H1 (cell line): Measurements from ENCODE around the gene RXFP1. TPM values are rescaled to one million over a fixed set of nuclear protein-coding genes. Genes with fewer than 3 reads are reported as not detected.

Experiments
- ASH2L ChIP-seq: fragments of 200-600, 300-600 bp; sonication (generic); IDR thresholded peaks from one replicate; pipeline ENCODE4 v1.7.1; 2017; ENCODE audit warnings: low read length
- ATF2 ChIP-seq: IDR thresholded peaks from 2 replicates; pipeline ENCODE4 v1.6.1; 2012; ENCODE audit warnings: low read length, inconsistent platforms
- CBX8 ChIP-seq: fragments of 300-800, 300-1000 bp; sonication (generic); IDR thresholded peaks from 2 replicates; pipeline ENCODE4 v1.7.1; 2016; ENCODE audit warnings: low read depth, low read length, borderline replicate concordance
- CEBPB ChIP-seq: IDR thresholded peaks from 2 replicates; pipeline ENCODE4 v1.6.1; 2012; ENCODE audit warnings: low read depth, low read length
- CHD2 ChIP-seq: IDR thresholded peaks from 2 replicates; pipeline ENCODE4 v1.6.1; 2012; ENCODE audit warnings: low read length, improper control_type of control experiment
- E2F6 ChIP-seq: IDR thresholded peaks from 2 replicates; pipeline ENCODE4 v1.6.1; 2012; ENCODE audit warnings: inconsistent platforms
- EGR1 ChIP-seq: IDR thresholded peaks from 2 replicates; pipeline ENCODE4 v1.6.1; 2011; ENCODE audit warnings: low read depth, low read length, borderline replicate concordance
- EP300 ChIP-seq, 2 experiments: IDR thresholded peaks; 1 replicate in 1 of 2; 2 replicates in 1 of 2; pipeline ENCODE4 v1.6.1; 2011 to 2012; ENCODE audit warnings: low read depth in 2 of 2, low read length in 2 of 2, mild to moderate bottlenecking in 2 of 2, borderline replicate concordance in 1 of 2, inconsistent platforms in 1 of 2, moderate library complexity in 1 of 2
- JUND ChIP-seq: IDR thresholded peaks from 2 replicates; pipeline ENCODE4 v1.6.1; 2011; ENCODE audit warnings: mild to moderate bottlenecking, improper control_type of control experiment, low read length
- KDM1A ChIP-seq: fragments of 200-600, 300-600 bp; sonication (generic); IDR thresholded peaks from 2 replicates; pipeline ENCODE4 v1.7.1; 2016; ENCODE audit warnings: mild to moderate bottlenecking, low read length, borderline replicate concordance
- MAFK ChIP-seq: IDR thresholded peaks from 2 replicates; pipeline ENCODE4 v1.6.1; 2012; ENCODE audit warnings: low read depth, mild to moderate bottlenecking, improper control_type of control experiment, low read length
- POLR2AphosphoS5 ChIP-seq: IDR thresholded peaks from 2 replicates; pipeline ENCODE4 v1.6.1; 2011; ENCODE audit warnings: low read depth, low read length
- POU5F1 ChIP-seq: IDR thresholded peaks from 2 replicates; pipeline ENCODE4 v1.6.1; 2011; ENCODE audit warnings: low read depth, mild to moderate bottlenecking, low read length, moderate library complexity
- RNF2 ChIP-seq: fragments of 200-900, 300-1000 bp; sonication (generic); IDR thresholded peaks from 2 replicates; pipeline ENCODE4 v1.7.1; 2016; ENCODE audit warnings: borderline replicate concordance, low read depth, mild to moderate bottlenecking, antibody characterized with exemption, low read length; ENCODE audit not compliant: poor library complexity, severe bottlenecking; ENCODE audit errors: missing control alignments
- RXRA ChIP-seq: IDR thresholded peaks from 2 replicates; pipeline ENCODE4 v1.6.1; 2011; ENCODE audit warnings: low read depth, mild to moderate bottlenecking, low read length, moderate library complexity; ENCODE audit not compliant: insufficient read depth
- SIN3A ChIP-seq, 2 experiments: IDR thresholded peaks in 1 of 2; conservative IDR thresholded peaks in 1 of 2; 2 replicates each; pipeline ENCODE4 v1.6.1; 2011 to 2012; ENCODE audit warnings: low read length in 2 of 2, improper control_type of control experiment in 1 of 2, low read depth in 1 of 2, mild to moderate bottlenecking in 1 of 2
- SP4 ChIP-seq: IDR thresholded peaks from 2 replicates; pipeline ENCODE4 v1.6.1; 2012; ENCODE audit warnings: low read length, inconsistent platforms
- SUZ12 ChIP-seq: fragments of 200-600 bp; sonication (generic); IDR thresholded peaks from 2 replicates; pipeline ENCODE4 v1.6.1; 2012; ENCODE audit warnings: mild to moderate bottlenecking, inconsistent platforms, low read length, moderate library complexity, mixed read lengths
- TAF1 ChIP-seq: IDR thresholded peaks from 2 replicates; pipeline ENCODE4 v1.6.1; 2011; ENCODE audit warnings: mild to moderate bottlenecking, low read depth, low read length
- TCF12 ChIP-seq: IDR thresholded peaks from 2 replicates; pipeline ENCODE4 v1.6.1; 2011; ENCODE audit warnings: low read depth, mild to moderate bottlenecking, low read length
- TEAD4 ChIP-seq: IDR thresholded peaks from 2 replicates; pipeline ENCODE4 v1.6.1; 2012; ENCODE audit warnings: low read depth, low read length, inconsistent platforms, mixed read lengths
- ZNF274 ChIP-seq: IDR thresholded peaks from 2 replicates; pipeline ENCODE4 v1.7.0; 2012; ENCODE audit warnings: low read length, borderline replicate concordance; ENCODE audit errors: extremely low read depth
- polyA plus RNA-seq, 7 experiments: library from polyadenylated mRNA; depleted of rRNA in 3 of 7; stranded (reverse) in 5 of 7; unstranded in 2 of 7; fragments of >200 nt in 5 of 7; fragments of 200-250 nt in 2 of 7; gene quantifications; 1 replicate in 5 of 7; 2 replicates in 1 of 7; 4 replicates in 1 of 7; pipeline versions ENCODE4 v1.2.1 to v1.2.3, GENCODE V29; 2011 to 2013; ENCODE audit warnings: missing spikeins in 2 of 7, mixed read lengths in 2 of 7
- total RNA-seq: library from RNA; stranded (reverse); fragmentation: NEBNext Ultra II Directional; extraction: Animal tissue kit (Norgen Biotek cat#: 25700); gene quantifications from 2 replicates; pipeline ENCODE4 v1.2.1, GENCODE V29; 2021

RXFP1 gene
- total and polyA plus RNA-seq, 2 of the 8 experiments (the other 6 are each of a cell fraction or from before 2014, with no cell fraction given), result 0.14 to 0.56 TPM

GRCh38 chr4:158670975-158671664 lies 149.4 kb downstream of the RXFP1 start (continued):
- TF ChIP-seq SUZ12, result no peak
- peak; percentile 53; the same call in 1 of the 2 replicates for TF ChIP-seq POLR2AphosphoS5
- no peak for TF ChIP-seq CEBPB
- peak; percentile 36; the same call in 1 of the 2 replicates for TF ChIP-seq TAF1
- TF ChIP-seq SIN3A (conservative IDR thresholded peaks at IDR 0.05 in 1 of 2, IDR thresholded peaks at IDR 0.05 in 1 of 2; ENCODE audit: low read depth in 1 of 2, low read length in 2 of 2), result peak; percentile 59 to 74; a peak in 2 of 4 replicates
- TF ChIP-seq TEAD4, result peak; percentile 61
- TF ChIP-seq EP300 (IDR thresholded peaks at IDR 0.05; ENCODE audit: borderline replicate concordance in 1 of 2, low read depth in 2 of 2, low read length in 2 of 2), result no peak
- no peak for TF ChIP-seq EGR1
- TF ChIP-seq E2F6, result 0 out of 2 replicates have a peak, but pooled peaks have one; percentile 54
- peak; percentile 60 for TF ChIP-seq ASH2L
- no peak for TF ChIP-seq JUND
- no peak for TF ChIP-seq RNF2
- TF ChIP-seq KDM1A, result no peak
- TF ChIP-seq MAFK, result no peak
- no peak for TF ChIP-seq CBX8
- no peak for TF ChIP-seq ATF2
- no peak for TF ChIP-seq SP4
- TF ChIP-seq POU5F1, result no peak
- TF ChIP-seq TCF12, result no peak
- TF ChIP-seq CHD2, result no peak
- no peak for TF ChIP-seq ZNF274
- TF ChIP-seq RXRA, result no peak
